K562 (cell line): ENCODE results near the gene RORB. TPM values are rescaled to one million over a fixed set of nuclear protein-coding genes. Genes with fewer than 3 reads are reported as not detected.

Experiments
- CHD2 ChIP-seq: IDR thresholded peaks from 2 replicates; pipeline ENCODE4 v1.6.1; 2011; ENCODE audit warnings: low read depth, low read length
- NELFE ChIP-seq: IDR thresholded peaks from 2 replicates; pipeline ENCODE4 v1.6.1; 2011; ENCODE audit warnings: mild to moderate bottlenecking; ENCODE audit not compliant: insufficient read depth, insufficient read length
- NFIC ChIP-seq: fragments of 450-650 bp; IDR thresholded peaks from 2 replicates; pipeline ENCODE4 v1.6.1; 2017; ENCODE audit warnings: mild to moderate bottlenecking, inconsistent platforms
- ZBTB33 ChIP-seq: sonication (generic); formaldehyde crosslinking; IDR thresholded peaks from 2 replicates; pipeline ENCODE4 v1.8.1; 2023; ENCODE audit warnings: mild to moderate bottlenecking, missing genetic modification reagents
- ZNF609 ChIP-seq: sonication (generic); formaldehyde crosslinking; IDR thresholded peaks from 2 replicates; pipeline ENCODE4 v1.8.1; 2023; ENCODE audit warnings: missing genetic modification reagents, mild to moderate bottlenecking, borderline replicate concordance
- ZNF696 ChIP-seq: fragments of 250-450 bp; sonication (Bioruptor Pico); conservative IDR thresholded peaks from 2 replicates; pipeline ENCODE4 v1.4.0; 2020; ENCODE audit warnings: mild to moderate bottlenecking, moderate library complexity
- polyA plus RNA-seq, 8 experiments: library from polyadenylated mRNA; depleted of rRNA in 4 of 8; stranded (reverse) in 5 of 8; unstranded in 3 of 8; fragments of >200 nt; fragmentation: Nextera tagmentation in 2 of 8; fragmentation: Illumina TruSeq in 1 of 8; extraction: Ambion mirVana in 2 of 8; extraction: Trizol in 1 of 8; gene quantifications; 2 replicates each; pipeline versions ENCODE4 v1.2.1 to v1.2.3, GENCODE V29; 2011 to 2014; ENCODE audit warnings: inconsistent platforms in 1 of 8, missing spikeins in 1 of 8
- total RNA-seq, 7 experiments: library from RNA; depleted of rRNA in 6 of 7; stranded (reverse); fragments of >200 nt in 6 of 7; fragmentation: Illumina TruSeq in 2 of 7; extraction: Trizol in 2 of 7; gene quantifications; 2 replicates each; pipeline versions ENCODE4 v1.2.1 to v1.2.3, GENCODE V29; 2011 to 2021; ENCODE audit warnings: low replicate concordance in 1 of 7

Gene RORB
- total and polyA plus RNA-seq, 9 of the 15 experiments (the other 6 are each of a cell fraction or from before 2014, with no cell fraction given) = not detected

GRCh38 chr9:74711341-74711740 is 214.2 kb downstream of the RORB start (continued):
- TF ChIP-seq ZNF609 (CRISPR knock-in tag) = no peak
- no peak for TF ChIP-seq ZBTB33
- no peak for TF ChIP-seq CHD2
- no peak for TF ChIP-seq ZNF696 (CRISPR knock-in tag)
- TF ChIP-seq NFIC = no peak
- no peak for TF ChIP-seq NELFE
